ENCODE data around the gene UBE2J2.
"Not testable (repeated sequence)": the region's sequence is repeated elsewhere in the genome, so short reads cannot be mapped to it uniquely, and the experiment has no call there.

UBE2J2 gene

DNA sequence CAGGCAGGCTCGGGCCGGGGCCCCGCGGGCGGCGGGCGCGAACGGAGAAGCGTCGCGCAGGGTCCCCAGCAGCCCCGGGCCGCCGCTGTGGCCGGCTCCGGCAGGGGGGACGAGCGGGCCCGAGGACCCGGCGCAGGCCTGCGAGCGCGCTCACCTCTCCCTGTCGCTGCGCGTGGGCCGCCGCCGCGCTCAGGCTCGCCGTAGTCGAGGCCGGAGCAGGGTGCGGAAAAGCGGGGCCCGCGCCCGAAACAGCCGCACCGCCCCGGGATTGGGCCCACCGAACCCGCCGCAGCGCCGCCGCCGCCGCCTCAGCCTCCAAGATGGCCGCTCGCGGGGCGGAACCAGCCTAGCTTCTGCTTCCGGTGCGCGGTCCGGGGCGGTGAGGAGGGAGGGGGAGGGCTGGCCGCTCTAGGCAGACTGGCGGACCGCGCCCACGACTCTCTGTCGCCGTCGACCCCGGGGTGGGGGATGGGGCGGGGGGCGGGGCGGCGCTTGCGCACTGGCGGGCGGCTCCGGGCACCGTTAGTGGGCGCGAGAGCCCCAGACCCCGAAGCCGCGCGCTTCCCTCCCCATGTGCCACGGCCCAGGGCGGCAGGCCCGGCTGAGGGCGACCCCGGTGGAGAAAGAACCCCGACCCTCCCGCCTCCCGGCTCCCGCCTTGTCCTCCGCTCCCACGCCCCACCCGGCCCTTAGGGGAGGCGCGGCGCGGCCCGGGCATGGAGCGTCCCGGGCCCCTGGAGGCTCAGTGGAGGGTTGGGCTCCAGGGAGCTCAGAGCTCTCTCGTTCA is at the start of gene UBE2J2:
Gene UBE2J2 (minus strand): TSS at position 343 of the 787 bp plus-strand sequence. CDS start 5,862 bp downstream, outside the sequence.
- DNase-seq = peak; percentile 81

DNA sequence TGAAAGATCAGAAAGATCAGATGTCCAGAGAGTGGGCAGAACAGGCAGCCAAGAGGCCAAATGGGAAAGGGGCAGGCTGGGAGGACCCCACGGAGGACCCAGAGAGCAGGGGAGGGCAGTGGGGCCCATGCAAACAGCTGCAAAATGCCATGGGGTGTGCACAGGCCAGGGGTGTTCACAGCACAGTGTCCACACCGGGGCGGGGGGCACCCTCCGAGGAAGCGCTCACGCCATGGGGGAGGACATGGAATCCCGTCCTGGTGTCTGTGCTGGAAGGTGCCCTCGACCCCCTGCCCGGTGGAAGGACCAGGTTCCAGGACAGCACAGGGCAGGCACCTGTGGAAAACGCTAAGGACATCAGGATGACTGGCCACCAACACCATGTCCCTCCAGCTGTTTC is 49.3 kb upstream of the UBE2J2 start:
- DNase-seq = no peak

DNA sequence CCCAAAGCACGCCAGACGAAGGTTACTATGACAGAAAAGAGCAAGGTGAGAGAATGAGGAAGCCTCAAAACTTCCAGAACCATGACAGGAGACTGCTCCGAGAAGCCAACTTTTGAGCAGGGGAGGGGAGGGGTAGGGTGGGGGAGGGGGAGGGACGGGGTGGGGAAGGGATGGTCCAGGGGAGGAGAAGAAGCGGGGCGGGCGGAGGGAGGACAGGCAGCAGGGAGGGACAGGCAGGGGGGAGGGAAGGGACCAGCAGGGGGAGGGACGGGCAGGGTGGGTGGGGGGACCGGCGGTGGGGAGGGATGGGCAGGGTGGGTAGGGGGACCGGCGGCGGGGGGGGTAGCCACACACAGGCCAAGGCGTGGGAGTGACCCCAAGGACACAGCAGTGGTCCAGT is 48.8 kb upstream of the UBE2J2 start:
- DNase-seq = no peak

DNA sequence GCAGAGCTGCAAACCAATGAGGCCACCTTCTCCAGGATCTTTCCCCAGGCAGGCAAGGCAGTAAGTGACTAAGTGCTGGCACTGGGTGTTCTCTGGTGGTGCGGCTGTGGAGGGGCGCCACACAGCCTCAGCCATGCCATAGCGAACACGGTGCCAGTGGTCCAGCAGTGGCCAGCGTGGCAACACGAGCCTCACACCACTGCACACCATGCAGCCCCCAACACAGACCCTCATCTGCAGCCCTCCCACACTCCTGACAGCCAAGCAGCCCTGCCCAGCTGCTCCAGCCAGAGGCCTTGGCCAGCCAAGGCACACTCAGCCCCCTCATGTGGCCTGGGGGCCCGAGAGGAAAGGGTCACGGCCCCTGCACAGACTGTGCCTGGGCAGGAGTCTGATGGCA is 47.8 kb upstream of the UBE2J2 start:
- no peak for DNase-seq

DNA sequence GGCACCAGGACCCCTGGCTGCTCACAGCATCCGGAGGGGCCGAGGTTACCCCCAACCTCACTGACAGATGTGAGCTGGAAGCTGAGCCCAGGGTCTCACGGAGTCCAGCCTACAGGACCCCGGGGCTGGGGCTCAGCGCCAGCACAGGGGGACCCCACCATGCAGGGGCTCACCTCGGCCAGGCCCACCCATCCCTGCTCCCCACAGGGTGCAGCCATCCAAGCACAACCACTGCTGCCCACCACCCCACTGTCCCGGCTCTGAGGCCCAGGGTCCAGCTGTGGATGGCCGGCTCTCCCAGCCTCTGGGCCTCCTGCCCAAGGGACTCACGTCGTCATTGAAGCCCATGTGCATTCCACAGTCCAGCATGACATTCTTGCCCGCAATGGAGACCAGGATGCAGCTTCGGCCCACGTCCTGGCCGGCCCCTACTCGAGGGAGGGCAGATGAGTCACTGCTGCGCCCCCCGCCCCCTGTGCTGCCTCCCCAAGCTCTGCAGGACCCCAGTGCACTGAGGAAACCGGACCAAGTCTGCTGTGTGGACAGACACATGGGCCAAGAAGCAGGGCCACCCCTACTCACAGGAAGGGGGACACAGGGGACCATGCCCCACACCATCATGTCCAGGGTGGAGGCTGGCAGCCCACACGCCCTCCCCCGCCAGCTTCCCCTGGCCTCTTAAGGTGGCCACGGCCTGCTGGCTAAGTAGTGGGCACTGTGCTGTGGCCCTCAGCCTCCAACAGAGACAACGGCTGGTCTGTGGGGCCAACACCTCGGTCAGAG is 47.2 kb upstream of the UBE2J2 start:
- DNase-seq = no peak

DNA sequence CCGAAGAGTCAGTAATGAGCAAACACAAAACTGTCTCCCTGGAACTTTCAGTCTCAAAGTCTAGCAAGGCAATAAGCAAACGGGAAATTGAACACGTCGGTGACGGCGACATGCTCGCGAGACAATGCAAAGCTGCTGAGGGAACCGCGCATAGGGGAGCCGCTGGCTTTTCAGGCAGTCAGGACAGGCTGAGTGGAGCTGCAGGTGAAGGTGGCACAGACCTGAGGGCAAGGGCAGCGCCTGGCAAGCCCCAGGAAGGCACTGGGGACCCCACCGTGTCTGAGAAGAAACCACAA is 45.9 kb upstream of the UBE2J2 start:
- DNase-seq = no peak

DNA sequence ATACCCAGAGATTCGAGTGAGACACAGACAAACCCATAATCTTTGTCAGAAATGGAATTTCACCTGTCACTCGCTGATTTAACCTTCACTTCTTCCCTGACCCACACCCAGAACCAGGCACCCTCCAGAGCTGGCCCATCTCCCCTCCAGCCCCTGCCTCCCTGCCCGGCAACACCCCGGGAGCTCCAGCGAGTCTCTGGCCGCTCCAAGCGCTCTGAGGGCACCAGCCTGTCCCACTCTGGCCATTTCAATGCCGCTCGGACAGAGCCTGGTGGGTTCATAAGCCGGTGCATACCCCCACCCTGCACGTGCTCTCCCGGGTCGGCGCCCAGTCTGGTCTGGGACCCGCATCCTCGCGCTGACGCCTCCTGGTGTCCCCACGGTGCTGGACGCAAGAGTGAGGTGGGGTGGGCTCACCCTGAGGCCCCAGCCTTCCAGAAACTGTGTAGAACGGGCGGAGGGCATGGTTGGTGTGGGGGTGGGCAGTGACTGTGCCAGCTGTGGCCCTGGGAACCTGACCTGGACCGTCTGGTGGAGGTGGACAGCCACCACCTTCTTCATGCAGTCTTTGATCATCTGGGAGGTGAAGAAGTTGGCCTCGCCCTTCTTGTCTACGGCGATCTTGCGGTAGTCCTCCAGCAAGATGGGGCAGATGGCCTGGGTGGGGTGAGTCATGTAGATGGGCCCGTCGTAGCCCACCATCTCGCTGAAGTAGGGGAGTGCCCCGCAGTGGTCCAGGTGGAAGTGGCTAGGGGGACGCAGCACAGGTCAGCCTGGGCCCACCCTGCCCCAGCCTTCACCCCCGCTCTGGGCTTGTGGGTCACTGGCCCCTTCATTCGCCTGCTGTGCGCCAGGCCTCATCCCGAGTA is 45.4 kb upstream of the UBE2J2 start:
- no peak for DNase-seq

DNA sequence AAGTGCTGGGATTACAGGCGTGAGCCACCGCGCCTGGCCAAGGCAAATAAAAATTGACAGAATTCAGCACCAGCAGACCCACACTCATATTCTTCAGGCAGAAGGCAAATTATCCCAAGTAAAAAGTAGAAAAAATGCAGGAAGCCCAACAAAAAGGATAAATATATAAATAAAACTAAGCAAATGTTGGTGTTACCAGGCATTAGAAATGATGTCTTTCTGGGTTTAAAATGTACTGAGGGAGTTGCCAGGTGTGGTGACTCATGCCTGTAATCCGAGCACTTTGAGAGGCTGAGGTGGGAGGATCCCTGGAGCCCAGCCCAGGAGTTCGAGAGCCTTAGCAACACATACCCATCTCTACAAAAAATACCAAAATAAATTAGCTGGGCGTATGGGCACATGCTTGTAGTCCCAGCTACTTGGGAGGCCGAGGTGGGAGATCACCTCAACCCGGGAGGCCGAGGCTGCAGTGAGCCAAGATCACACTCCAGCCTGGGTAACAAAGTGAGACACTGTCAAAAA is 44.5 kb upstream of the UBE2J2 start:
- peak; percentile 82 for DNase-seq

DNA sequence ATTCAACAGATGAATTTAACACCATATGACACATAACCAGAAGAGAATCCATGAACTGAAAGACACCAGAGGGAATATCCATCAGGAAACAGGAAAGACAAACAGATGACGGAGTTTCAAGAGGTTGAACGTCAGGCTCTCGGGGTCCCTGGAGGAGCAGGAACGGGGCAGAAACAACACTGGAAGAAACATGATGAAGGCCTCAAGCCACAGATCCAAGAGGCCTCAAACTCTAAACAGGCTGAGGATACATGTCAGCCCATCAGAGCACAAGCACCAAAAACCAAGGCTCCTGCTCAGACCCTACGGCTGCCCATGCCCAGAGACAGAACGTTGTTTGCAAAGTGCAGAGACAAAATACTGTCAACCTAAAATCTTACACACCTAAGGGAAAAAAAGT is 43.8 kb upstream of the UBE2J2 start:
- no peak for DNase-seq

DNA sequence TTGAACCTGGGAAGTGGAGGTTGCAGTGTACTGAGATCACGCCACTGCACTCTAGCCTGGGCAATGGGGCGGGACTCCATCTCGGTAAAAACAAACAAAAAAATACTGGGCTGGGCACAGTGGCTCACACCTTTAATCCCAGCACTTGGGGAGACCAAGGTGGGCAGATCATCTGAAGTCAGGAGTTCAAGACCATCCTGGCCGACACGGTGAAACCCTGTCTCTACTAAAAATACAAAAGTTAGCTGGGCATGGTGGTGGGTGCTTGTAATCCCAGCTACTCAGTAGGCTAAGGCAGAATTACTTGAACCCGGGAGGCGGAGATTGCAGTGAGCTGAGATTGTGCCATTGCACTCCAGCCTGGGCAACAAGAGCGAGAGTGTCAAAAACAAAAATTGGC is 42.5 kb upstream of the UBE2J2 start:
- not testable (repeated sequence) for DNase-seq

DNA sequence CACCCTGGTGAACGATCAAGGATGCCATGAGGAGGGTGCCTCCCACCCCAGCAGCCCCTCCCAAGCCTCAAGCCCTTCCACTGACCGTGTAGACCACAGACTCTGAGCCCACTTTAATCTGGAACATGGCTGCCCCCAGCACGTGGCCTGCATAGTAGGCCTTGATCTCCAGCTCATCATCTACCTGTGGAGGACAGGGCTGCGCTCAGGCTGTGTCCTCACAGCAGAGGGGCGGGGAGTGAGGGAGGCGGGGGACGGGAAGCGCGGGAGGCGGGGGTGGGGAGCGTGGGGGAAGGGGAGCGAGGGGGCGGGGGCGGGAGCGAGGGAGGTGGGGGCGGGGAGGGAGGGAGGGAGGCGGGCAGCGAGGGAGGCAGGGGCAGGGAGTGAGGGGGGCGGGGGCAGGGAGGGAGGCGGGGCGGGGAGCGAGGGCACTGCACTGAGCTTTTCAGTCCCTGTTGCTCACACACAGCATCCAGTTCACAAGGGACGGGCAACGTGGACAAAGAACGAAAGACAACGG is 41.8 kb upstream of the UBE2J2 start:
- no peak for DNase-seq

DNA sequence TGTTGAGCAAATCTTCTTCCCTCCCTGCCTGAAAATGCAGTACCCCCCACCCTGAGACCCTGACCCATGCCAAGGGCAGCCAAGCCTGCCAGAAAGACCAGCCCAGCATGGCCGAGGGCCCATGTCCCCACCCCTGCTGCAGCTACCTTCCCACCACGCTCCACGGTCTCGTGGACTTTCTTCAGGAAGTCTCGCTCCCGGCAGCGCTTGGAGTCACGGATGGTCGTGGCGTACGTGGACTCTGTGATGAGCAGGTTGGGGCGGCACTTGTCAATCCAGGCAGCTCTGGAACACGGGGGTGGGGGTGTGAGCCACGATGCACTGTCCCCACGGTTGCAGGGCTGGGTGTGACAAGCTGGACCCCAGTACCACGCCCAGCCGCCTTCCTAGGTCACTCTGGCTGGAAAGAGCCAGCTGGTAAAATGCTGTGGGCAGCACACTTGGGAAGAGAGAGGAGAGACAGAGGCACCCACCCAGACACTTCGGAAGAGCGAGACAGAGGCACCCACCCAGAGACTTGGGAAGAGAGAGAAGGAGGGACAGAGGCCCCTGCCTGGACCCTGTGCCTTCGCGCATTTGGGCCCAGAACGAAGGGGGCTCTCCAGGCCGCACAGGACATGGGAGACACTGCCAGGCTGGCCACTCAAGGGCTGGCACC is 41.2 kb upstream of the UBE2J2 start:
- DNase-seq = no peak

DNA sequence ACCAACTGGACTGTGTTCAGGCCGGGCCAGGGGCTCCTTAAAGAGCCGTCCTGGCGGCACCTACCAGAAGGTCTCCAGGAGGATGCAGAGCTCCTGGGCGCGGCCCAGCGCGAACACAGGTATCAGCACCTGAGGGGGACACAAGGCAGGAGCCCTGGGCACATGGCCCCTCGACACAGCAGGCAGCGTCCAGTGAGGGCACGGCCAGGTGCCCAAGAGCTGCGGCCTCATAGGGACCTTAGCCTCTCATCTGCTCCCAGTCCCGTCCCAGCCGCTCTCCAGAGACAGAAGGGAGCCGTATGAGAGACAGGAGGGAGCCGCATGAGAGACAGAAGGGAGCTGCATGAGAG is 40.6 kb upstream of the UBE2J2 start:
- DNase-seq = no peak

DNA sequence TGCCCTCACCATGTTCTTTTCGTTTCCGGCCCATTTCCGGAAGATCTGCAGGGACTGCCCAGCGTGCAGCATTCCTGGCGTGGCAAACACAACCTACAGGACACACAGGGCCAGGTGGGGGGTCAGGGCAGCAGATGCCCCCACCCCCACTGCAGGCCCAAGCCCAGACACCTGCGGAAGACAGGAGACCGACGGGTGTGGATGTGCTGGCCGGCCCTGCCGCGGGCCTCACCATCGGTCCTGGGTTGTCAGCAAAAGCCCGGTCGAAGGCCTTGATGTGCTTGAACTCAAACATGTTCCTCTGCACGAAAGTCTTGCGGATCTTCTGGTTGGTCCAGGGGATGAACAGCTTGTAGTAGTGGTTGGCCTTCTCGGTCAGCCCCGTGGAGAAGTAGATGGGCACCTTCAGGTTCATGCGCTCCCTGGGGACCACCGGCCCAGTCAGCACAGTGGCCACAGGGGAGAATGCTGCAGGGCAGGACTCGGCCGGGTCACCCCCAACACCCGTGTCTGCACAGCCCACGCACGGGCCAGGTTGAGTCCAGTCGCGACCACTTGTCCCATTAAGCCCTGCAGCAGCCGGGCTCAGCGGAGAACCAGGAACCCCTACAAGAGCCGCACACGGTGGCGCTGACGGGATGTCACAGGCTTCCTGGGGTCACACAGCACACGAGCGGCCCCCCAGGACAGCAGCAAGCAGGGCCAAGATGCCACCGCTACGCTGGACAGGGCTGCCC is 40.0 kb upstream of the UBE2J2 start:
- no peak for DNase-seq

DNA sequence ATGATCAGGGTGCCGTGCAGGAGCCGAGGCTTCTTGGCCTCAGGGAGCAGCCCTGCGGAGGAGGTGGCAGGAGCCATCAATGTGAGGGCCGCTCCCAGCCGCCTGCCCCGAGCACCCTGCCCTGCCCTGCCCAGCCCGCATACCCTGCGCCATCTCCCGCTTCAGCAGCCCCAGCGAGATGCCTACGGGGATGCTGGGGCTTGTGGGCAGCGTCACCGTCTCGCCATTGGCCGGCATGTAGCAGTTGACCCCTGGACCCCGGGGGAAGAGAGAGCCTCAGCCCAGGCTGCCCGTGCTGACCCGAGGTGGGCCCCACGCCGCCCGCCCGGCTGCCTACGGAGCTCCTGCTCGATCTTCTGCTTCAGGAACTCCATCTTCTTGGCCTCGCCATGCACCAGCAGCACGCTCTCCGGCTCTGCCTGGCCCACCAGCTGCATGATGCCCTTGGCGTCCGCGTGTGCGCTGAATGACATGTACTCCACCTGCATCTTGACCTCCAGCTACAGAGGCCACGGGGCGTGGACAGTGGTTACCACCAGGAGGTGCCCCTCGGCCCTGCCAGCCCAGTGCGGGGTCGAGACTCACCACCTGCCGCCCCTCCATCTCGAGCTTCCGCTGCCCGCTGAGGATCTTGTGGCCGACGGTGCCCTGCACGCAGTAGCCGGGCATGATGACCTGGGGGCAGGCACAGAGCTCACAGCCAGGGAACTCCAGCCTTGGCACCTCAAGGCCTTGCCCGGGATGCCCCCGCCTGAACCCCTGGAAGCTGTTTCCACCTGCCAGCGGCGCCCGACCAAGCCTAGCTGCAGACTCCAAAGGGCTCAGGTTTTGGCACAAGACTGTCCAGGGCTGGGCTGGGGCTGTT is 39.0 kb upstream of the UBE2J2 start:
- no peak for DNase-seq

DNA sequence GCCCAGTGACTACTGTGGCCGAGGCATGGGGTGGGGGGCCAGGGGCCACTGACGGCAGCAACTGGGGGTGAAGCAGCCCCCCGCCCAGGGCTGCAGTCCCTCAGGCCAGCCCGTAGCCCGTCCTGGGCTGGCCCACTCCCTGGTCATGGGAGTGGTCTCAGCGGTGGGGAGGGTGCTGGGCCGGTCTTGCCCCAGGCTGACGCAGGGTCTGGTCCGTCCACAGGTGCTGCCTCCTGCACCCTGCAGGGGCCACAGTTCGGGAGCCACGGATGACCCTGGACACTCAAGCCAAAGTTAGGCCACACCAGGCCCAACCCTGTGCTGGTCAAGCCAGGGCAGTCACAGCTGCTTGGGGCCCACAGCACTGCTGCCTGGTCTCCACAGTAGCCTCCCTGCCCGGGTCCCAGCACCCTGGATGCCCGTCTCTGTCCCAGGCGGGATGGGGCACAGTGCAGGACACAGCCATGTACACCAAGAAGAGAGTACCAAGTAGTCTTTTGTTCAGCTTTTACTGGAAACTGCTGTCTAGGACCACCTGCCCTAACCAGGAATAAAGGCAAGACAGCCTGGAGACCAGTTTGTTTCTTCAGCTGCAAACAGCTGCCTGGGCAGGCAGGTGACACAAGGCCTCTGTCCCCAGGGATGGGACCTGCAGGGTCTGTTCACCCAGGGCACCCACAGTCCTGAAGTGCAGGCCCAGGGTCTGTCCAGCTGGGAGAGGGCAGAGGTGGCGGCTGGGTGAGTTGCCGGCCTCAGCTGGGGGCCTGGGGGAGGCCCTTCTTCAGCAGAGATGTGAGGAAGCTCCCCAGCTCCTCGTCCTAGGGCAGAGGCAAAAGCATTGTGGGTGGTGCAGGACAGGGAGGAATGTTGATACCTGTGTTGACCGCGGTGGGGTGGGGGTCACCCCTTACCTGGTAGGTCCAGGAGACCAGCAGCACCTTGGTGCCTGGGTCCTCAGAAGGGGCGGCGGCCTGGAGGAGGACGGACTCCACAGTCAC is 37.8 kb upstream of the UBE2J2 start:
- DNase-seq = no peak

DNA sequence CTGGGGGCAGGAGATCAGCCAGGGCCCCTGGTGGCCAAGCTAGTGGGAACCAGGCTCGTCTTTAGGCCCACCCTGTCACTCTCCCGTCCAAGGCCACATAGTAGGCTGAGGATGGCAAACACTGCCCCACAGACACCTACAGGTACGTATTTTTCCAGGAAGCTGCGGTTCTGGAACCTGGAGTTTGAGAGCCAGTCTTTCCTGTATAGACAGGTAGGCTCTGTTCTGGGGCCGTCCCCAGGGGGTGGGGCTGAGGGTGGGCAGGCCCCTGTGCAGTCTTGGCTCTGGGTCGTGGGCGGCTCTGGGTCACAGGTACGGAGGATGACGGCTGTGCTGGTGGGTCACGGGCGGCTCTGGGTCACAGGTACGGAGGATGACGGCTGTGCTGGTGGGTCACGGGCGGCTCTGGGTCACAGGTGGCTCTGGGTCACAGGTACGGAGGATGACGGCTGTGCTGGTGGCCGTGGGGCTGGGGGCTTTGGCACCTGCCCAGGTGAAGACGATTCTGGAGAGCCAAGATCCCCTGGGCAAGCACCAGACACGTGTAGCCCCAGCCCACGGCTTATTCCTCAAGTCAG is 36.9 kb upstream of the UBE2J2 start:
- no peak for DNase-seq

DNA sequence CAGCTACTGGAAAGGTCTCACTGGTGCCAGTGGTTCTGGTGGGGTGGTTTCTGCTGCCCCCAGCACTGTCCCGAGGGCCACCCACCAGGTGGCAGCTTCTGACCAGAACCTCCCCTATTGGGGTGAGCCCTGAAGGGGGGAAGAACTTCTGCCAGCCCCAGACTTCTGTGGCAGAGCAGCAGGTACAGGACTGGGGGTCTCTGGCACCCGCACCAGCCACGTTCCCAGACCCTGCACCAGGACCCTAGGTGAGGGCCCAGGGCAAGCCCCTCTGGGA is 36.4 kb upstream of the UBE2J2 start:
- DNase-seq = no peak
